Endometrial microvascular endothelial cells (primary cell): ENCODE measurements around the gene ALOXE3. TPM values are rescaled to one million over a fixed set of nuclear protein-coding genes. Genes with fewer than 3 reads are reported as not detected.

Source experiments
- in situ Hi-C: cut with HindIII; loops from 2 replicates; pipeline ENCODE4 v1.10.0; 2017; ENCODE audit warnings: low sequenced_read_pairs, low pct_unique_long_range_greater_than_20kb; ENCODE audit errors: inconsistent ontology term
- total RNA-seq: library from RNA; depleted of rRNA; stranded (reverse); fragments of >200 nt; gene quantifications from one replicate; pipeline ENCODE4 v1.2.3, GENCODE V29; 2015; ENCODE audit errors: inconsistent ontology term

ALOXE3 gene
- 0.19 TPM for total RNA-seq

- in situ Hi-C loops, result loop anchor here (10.0 kb wide), 1 partner anchor 63 kb away; no protein-coding TSS in a partner anchor
These were observed at the start of gene ALOXE3 for GRCh38 chr17:8117980-8118768. Gene ALOXE3 (minus strand): TSS chr17:8118514. CDS start chr17:8117990, 524 bp downstream.

GRCh38 chr17:8167526-8167925 lies 49.2 kb upstream of the ALOXE3 start:
- in situ Hi-C loops, result no loop called here

GRCh38 chr17:8166731-8167130 lies 48.4 kb upstream of the ALOXE3 start:
- in situ Hi-C loops, result no loop called here

GRCh38 chr17:8164815-8165131 lies 46.5 kb upstream of the ALOXE3 start:
- in situ Hi-C loops, result no loop called here

GRCh38 chr17:8163978-8164814 lies 45.9 kb upstream of the ALOXE3 start:
- in situ Hi-C loops, result no loop called here

GRCh38 chr17:8162997-8163977 lies 45.0 kb upstream of the ALOXE3 start:
- in situ Hi-C loops, result no loop called here

GRCh38 chr17:8162233-8162996 lies 44.1 kb upstream of the ALOXE3 start, which contains the start of gene VAMP2:
Gene VAMP2 (minus strand): TSS chr17:8162948. CDS start chr17:8162879, 69 bp downstream.
- in situ Hi-C loops, result no loop called here

GRCh38 chr17:8161289-8162232 lies 43.2 kb upstream of the ALOXE3 start:
- in situ Hi-C loops, result no loop called here

GRCh38 chr17:8160741-8161221 lies 42.5 kb upstream of the ALOXE3 start:
- in situ Hi-C loops, result no loop called here

GRCh38 chr17:8160224-8160577 lies 41.9 kb upstream of the ALOXE3 start:
- in situ Hi-C loops, result no loop called here

GRCh38 chr17:8159459-8160223 lies 41.3 kb upstream of the ALOXE3 start:
- in situ Hi-C loops, result no loop called here

- in situ Hi-C loops, result no loop called here
These were observed 40.7 kb upstream of the ALOXE3 start for GRCh38 chr17:8159032-8159400.

- in situ Hi-C loops, result no loop called here
These were observed 40.1 kb upstream of the ALOXE3 start for GRCh38 chr17:8158267-8159031.

GRCh38 chr17:8156246-8156992 lies 38.1 kb upstream of the ALOXE3 start:
- in situ Hi-C loops, result no loop called here

GRCh38 chr17:8155996-8156245 lies 37.6 kb upstream of the ALOXE3 start:
- in situ Hi-C loops, result no loop called here
